A549 (cell line): ENCODE measurements around the gene CSNK1D. TPM values are rescaled to one million over a fixed set of nuclear protein-coding genes. Genes with fewer than 3 reads are reported as not detected.

Experiments
- ATAC-seq, 2 experiments: fragments of 200-7000 bp in 1 of 2; fragments of >200 bp in 1 of 2; cut with Nextera tagmentation in 1 of 2; cut with Tn5 transposase in 1 of 2; 3 replicates each; pipeline versions ENCODE4 v1.8.0 to v1.9.1; 2018 to 2020; ENCODE audit warnings: mild to moderate bottlenecking in 1 of 2, moderate library complexity in 1 of 2
- CTCF ChIA-PET: fragments of 300-600 bp; sonication (Branson Sonifier 250); formaldehyde crosslinking; extraction: SDS; loops from one replicate; lab custom pipeline; 2021; ENCODE audit warnings: antibody characterized with exemption, inconsistent platforms; lab: Yijun Ruan, JAX
- POLR2A ChIA-PET: fragments of 350-600 bp; formaldehyde crosslinking; extraction: SDS; loops from one replicate; lab custom pipeline; 2021; ENCODE audit warnings: antibody characterized with exemption, inconsistent platforms; lab: Yijun Ruan, JAX
- DNase-seq, 2 experiments: peaks; one replicate each; pipeline versions ENCODE4 v3.0.0 to v3.0.0-alpha.2; 2011 to 2016; ENCODE audit warnings: low read depth in 1 of 2, low spot score in 1 of 2
- FAIRE-seq: peaks from 2 replicates; lab custom pipeline; 2011; peaks lifted over from hg19 to GRCh38; lab: Jason Lieb, UNC
- H3K27ac ChIP-seq, 2 experiments: fragments of >200 bp; sonication (Bioruptor Twin); formaldehyde crosslinking; 3 replicates each; pipeline ENCODE4 v1.5.1; 2016 to 2017
- H3K4me1 ChIP-seq: fragments of >200 bp; sonication (Bioruptor Twin); formaldehyde crosslinking; 3 replicates; pipeline ENCODE4 v1.6.1; 2016
- H3K4me2 ChIP-seq: fragments of >200 bp; sonication (Bioruptor Twin); formaldehyde crosslinking; 3 replicates; pipeline ENCODE4 v1.6.1; 2016
- H3K4me3 ChIP-seq: fragments of >200 bp; sonication (Bioruptor Twin); formaldehyde crosslinking; 3 replicates; pipeline ENCODE4 v1.5.1; 2016
- H3K9me3 ChIP-seq: fragments of >200 bp; sonication (Bioruptor Twin); formaldehyde crosslinking; 3 replicates; pipeline ENCODE4 v1.6.1; 2016
- CBX2 ChIP-seq: fragments of 200-600 bp; sonication (generic); IDR thresholded peaks from 2 replicates; pipeline ENCODE4 v1.6.1; 2016; ENCODE audit warnings: low read depth, mild to moderate bottlenecking, borderline replicate concordance
- CBX8 ChIP-seq: fragments of 200-600 bp; sonication (generic); IDR thresholded peaks from 2 replicates; pipeline ENCODE4 v1.6.1; 2016
- CHD2 ChIP-seq: fragments of 150-350 bp; IDR thresholded peaks from 2 replicates; pipeline ENCODE4 v1.6.1; 2014; ENCODE audit warnings: low read length; ENCODE audit not compliant: partially characterized antibody
- CTCF ChIP-seq: fragments of >200 bp; sonication (Bioruptor Twin); formaldehyde crosslinking; IDR thresholded peaks from 3 replicates; pipeline ENCODE4 v1.5.1; 2016
- E2F6 ChIP-seq: IDR thresholded peaks from 2 replicates; pipeline ENCODE4 v1.6.1; 2012; ENCODE audit warnings: low read depth, borderline replicate concordance
- EHMT2 ChIP-seq: fragments of 200-600 bp; sonication (generic); IDR thresholded peaks from 2 replicates; pipeline ENCODE4 v1.6.1; 2016; ENCODE audit warnings: antibody characterized with exemption, low read depth, mild to moderate bottlenecking, moderate library complexity
- ESRRA ChIP-seq: fragments of 150-350 bp; IDR thresholded peaks from 2 replicates; pipeline ENCODE4 v1.6.1; 2014; ENCODE audit warnings: mild to moderate bottlenecking, low read length, borderline replicate concordance
- HDAC2 ChIP-seq: fragments of 200-600 bp; sonication (generic); IDR thresholded peaks from 2 replicates; pipeline ENCODE4 v1.6.1; 2016
- HMGXB4 ChIP-seq: fragments of 250-450 bp; sonication (Bioruptor Pico); IDR thresholded peaks from 2 replicates; pipeline ENCODE4 v1.5.0; 2021; ENCODE audit warnings: mild to moderate bottlenecking, moderate library complexity, borderline replicate concordance
- HOXA7 ChIP-seq: fragments of 250-450 bp; sonication (Bioruptor Pico); IDR thresholded peaks from 2 replicates; pipeline ENCODE4 v1.5.0; 2020; ENCODE audit warnings: mild to moderate bottlenecking, moderate library complexity
- JUNB ChIP-seq: fragments of >200 bp; sonication (Bioruptor Twin); formaldehyde crosslinking; IDR thresholded peaks from 2 replicates; pipeline ENCODE4 v1.6.1; 2016
- KDM5A ChIP-seq: fragments of 200-600 bp; sonication (generic); IDR thresholded peaks from 2 replicates; pipeline ENCODE4 v1.6.1; 2016; ENCODE audit warnings: antibody characterized with exemption, mild to moderate bottlenecking
- MAX ChIP-seq: IDR thresholded peaks from 2 replicates; pipeline ENCODE4 v1.6.1; 2012
- NFE2L2 ChIP-seq: fragments of 150-350 bp; conservative IDR thresholded peaks from 2 replicates; pipeline ENCODE4 v1.6.1; 2014; ENCODE audit warnings: low read length
- NPAS2 ChIP-seq: fragments of 250-450 bp; sonication (Bioruptor Pico); IDR thresholded peaks from 2 replicates; pipeline ENCODE4 v1.8.0; 2022; ENCODE audit warnings: mild to moderate bottlenecking, moderate library complexity, borderline replicate concordance
- PBX3 ChIP-seq: IDR thresholded peaks from 2 replicates; pipeline ENCODE4 v1.6.1; 2012
- RCOR1 ChIP-seq: fragments of 150-350 bp; IDR thresholded peaks from 2 replicates; pipeline ENCODE4 v1.6.1; 2014; ENCODE audit warnings: antibody characterized with exemption, low read length, low read depth
- SREBF2 ChIP-seq: fragments of 450-650 bp; IDR thresholded peaks from 2 replicates; pipeline ENCODE4 v1.6.1; 2014; ENCODE audit warnings: mild to moderate bottlenecking, moderate library complexity
- TFCP2L1 ChIP-seq: fragments of 250-450 bp; sonication (Bioruptor Pico); IDR thresholded peaks from 2 replicates; pipeline ENCODE4 v1.5.0; 2021; ENCODE audit warnings: mild to moderate bottlenecking
- ZFP36 ChIP-seq: fragments of 450-650 bp; IDR thresholded peaks from 2 replicates; pipeline ENCODE4 v1.6.1; 2014; ENCODE audit warnings: borderline replicate concordance; ENCODE audit not compliant: partially characterized antibody
- ZNF302 ChIP-seq: fragments of 250-450 bp; sonication (Bioruptor Pico); IDR thresholded peaks from 2 replicates; pipeline ENCODE4 v1.9.0; 2021; ENCODE audit warnings: inconsistent platforms, mild to moderate bottlenecking, moderate library complexity
- ZSCAN20 ChIP-seq: fragments of 250-450 bp; sonication (Bioruptor Pico); IDR thresholded peaks from 2 replicates; pipeline ENCODE4 v1.8.0; 2022; ENCODE audit warnings: mild to moderate bottlenecking, moderate library complexity
- WGBS: methylation state at CpG from one replicate; pipeline ENCODE4 v1.1.6; 2017; ENCODE audit errors: missing lambda C conversion rate; 5-methylcytosine and 5-hydroxymethylcytosine counted together
- polyA plus RNA-seq, 4 experiments: library from polyadenylated mRNA; depleted of rRNA in 3 of 4; stranded (reverse); fragments of >200 nt; fragmentation: RNase III in 1 of 4; extraction: RNeasy Plus Mini Kit Qiagen cat#74134 plus additional on column Dnase treatment in 1 of 4; gene quantifications; 2 replicates in 3 of 4; 3 replicates in 1 of 4; pipeline ENCODE4 v1.2.3, GENCODE V29; 2011 to 2017

CSNK1D gene
- polyA plus RNA-seq, 2 of the 4 experiments (the other 2 are of a cell fraction): 130 to 163 TPM

GRCh38 chr17:82252511-82253178 is 20.9 kb downstream of the CSNK1D start:
- WGBS: 95% methylated on average over 28 of the region's 28 CpGs
- peaks cover 22% of the 10 kb centered on the region for H3K4me1 ChIP-seq
- TF ChIP-seq CHD2 (no peak), TFCP2L1 (no peak), RCOR1 (no peak), CBX8 (no peak), HMGXB4 (no peak), JUNB (no peak), KDM5A (no peak), ZSCAN20 (CRISPR knock-in tag) (no peak), EHMT2 (no peak), ESRRA (no peak), HOXA7 (CRISPR knock-in tag) (no peak), PBX3 (no peak), MAX (no peak)
- TF ChIP-seq, all 56 proteins: peak for 0
- no peak for FAIRE-seq
- H3K9me3 ChIP-seq: no peaks in the 10 kb centered on the region
- ChIA-PET POLR2A (no interaction called here), CTCF (interaction anchor here (1.0 to 4.3 kb wide), 4 partner anchors 16 to 70 kb away, joined by 3 to 21 read pairs (median 13); no protein-coding TSS in a partner anchor)
- no peak for DNase-seq
- H3K4me2 ChIP-seq: no peak overlapping the region
- H3K27ac ChIP-seq: no peak overlapping the region
- H3K4me3 ChIP-seq: no peak overlapping the region
- no peak for ATAC-seq

GRCh38 chr17:82250868-82251500 is 22.5 kb downstream of the CSNK1D start:
- DNase-seq (no peak), FAIRE-seq (no peak), ATAC-seq (no peak)
- Histone ChIP-seq H3K9me3 (no peaks in the 10 kb centered on the region), H3K4me1 (peaks cover 35% of the 10 kb centered on the region), H3K27ac (no peak overlapping the region), H3K4me2 (no peak overlapping the region), H3K4me3 (no peak overlapping the region)
- 90% methylated on average over 25 of the region's 25 CpGs for WGBS
- CTCF ChIA-PET: interaction anchor here (0.9 to 4.3 kb wide), 8 partner anchors 9 to 99 kb away, joined by 3 to 25 read pairs (median 6); no protein-coding TSS in a partner anchor
- TF ChIP-seq CTCF (no peak), CHD2 (no peak), HDAC2 (no peak), E2F6 (no peak), SREBF2 (no peak), ZSCAN20 (CRISPR knock-in tag) (no peak), NFE2L2 (no peak), ZFP36 (no peak), ZNF302 (CRISPR knock-in tag) (no peak), CBX2 (no peak), NPAS2 (CRISPR knock-in tag) (no peak)
- POLR2A ChIA-PET: no interaction called here
